Measurements from ENCODE around the gene FOXO4. TPM values are rescaled to one million over a fixed set of nuclear protein-coding genes. Genes with fewer than 3 reads are reported as not detected.

FOXO4 gene
- total and polyA plus RNA-seq, 2 experiments from 2014 or later = 8.0 to 31.4 TPM

DNA sequence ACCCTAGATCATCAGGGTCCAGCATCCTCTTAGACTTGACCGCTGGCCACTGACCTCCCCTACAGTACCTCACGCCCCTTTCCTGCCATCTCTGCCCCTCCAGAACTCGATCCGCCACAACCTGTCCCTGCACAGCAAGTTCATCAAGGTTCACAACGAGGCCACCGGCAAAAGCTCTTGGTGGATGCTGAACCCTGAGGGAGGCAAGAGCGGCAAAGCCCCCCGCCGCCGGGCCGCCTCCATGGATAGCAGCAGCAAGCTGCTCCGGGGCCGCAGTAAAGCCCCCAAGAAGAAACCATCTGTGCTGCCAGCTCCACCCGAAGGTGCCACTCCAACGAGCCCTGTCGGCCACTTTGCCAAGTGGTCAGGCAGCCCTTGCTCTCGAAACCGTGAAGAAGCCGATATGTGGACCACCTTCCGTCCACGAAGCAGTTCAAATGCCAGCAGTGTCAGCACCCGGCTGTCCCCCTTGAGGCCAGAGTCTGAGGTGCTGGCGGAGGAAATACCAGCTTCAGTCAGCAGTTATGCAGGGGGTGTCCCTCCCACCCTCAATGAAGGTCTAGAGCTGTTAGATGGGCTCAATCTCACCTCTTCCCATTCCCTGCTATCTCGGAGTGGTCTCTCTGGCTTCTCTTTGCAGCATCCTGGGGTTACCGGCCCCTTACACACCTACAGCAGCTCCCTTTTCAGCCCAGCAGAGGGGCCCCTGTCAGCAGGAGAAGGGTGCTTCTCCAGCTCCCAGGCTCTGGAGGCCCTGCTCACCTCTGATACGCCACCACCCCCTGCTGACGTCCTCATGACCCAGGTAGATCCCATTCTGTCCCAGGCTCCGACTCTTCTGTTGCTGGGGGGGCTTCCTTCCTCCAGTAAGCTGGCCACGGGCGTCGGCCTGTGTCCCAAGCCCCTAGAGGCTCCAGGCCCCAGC lies 5.2 kb downstream of the FOXO4 start (continued):
- TF ChIP-seq ZNF462 (CRISPR knock-in tag; IDR thresholded peaks at IDR 0.05) = no peak
- peak in 1 of 2 experiments; percentile 30; a peak in 2 of 4 replicates for TF ChIP-seq CTCF (conservative IDR thresholded peaks at IDR 0.05; ENCODE audit: low read depth in 2 of 2)
- TF ChIP-seq ZNF114 (CRISPR knock-in tag; IDR thresholded peaks at IDR 0.05) = no peak
- TF ChIP-seq NANOG (IDR thresholded peaks at IDR 0.05; ENCODE audit: borderline replicate concordance) = no peak
- no peak for TF ChIP-seq ZNF331 (CRISPR knock-in tag; IDR thresholded peaks at IDR 0.05; ENCODE audit: low read depth)

- Mint-ChIP-seq H3K4me1 (peaks cover 51% of the 10 kb centered on the region), H3K27me3 (ENCODE audit: insufficient read depth, low read depth, poor library complexity) (peaks cover 6% of the 10 kb centered on the region), H3K4me3 (peak overlapping the region; percentile 25; the same call in 1 of the 3 replicates), H3K9me3 (no peaks in the 10 kb centered on the region), H3K27ac (0 out of 2 replicates have a peak overlapping the region, but pooled peaks have one; percentile 52), H3K36me3 (ENCODE audit: low read depth) (peaks cover 10% of the 10 kb centered on the region; the same call in 1 of the 3 replicates)
- no peak overlapping the region for H2AFZ ChIP-seq
- H3K79me2 ChIP-seq (replicated peaks; ENCODE audit: insufficient read depth) = peaks cover 13% of the 10 kb centered on the region
- H3K36me3 ChIP-seq (ENCODE audit: insufficient read depth) = no peaks in the 10 kb centered on the region
- no peaks in the 10 kb centered on the region for H3K9me2 ChIP-seq (ENCODE audit: insufficient read depth)
- H3K27me3 ChIP-seq (ENCODE audit: insufficient read depth) = peaks cover 4% of the 10 kb centered on the region; the same call in 1 of the 2 replicates
- H4K20me1 ChIP-seq (replicated peaks; ENCODE audit: insufficient read depth) = no peaks in the 10 kb centered on the region
- no peak for DNase-seq (ENCODE audit: low spot score)
- H3K27ac ChIP-seq (ENCODE audit: low read depth) = 0 out of 2 replicates have a peak overlapping the region, but pooled peaks have one; percentile 88
- no peak for ATAC-seq
- peaks cover 5% of the 10 kb centered on the region; the same call in 1 of the 2 replicates for H3F3A ChIP-seq (replicated peaks; ENCODE audit: low read depth)
- peak overlapping the region; percentile 53; the same call in 1 of the 2 replicates for H3K4me3 ChIP-seq
- H3K4me1 ChIP-seq (ENCODE audit: insufficient read depth) = peaks cover 57% of the 10 kb centered on the region
- H3K4me2 ChIP-seq = peak overlapping the region; percentile 71
- TF ChIP-seq CREB1 (CRISPR knock-in tag; IDR thresholded peaks at IDR 0.05; ENCODE audit: low read depth) = no peak
- no peak for TF ChIP-seq POLR2AphosphoS5 (IDR thresholded peaks at IDR 0.05; ENCODE audit: low read depth)
These were observed 6.6 kb downstream of the FOXO4 start for GRCh38 chrX:71102292-71102691.

Measured in GM23338 (cell line).